22Rv1 (cell line): Measurements from ENCODE around the gene TTYH2.

ENCODE experiments used
- H3K27ac ChIP-seq: fragments of 450-650 bp; 2 replicates; pipeline ENCODE4 v1.5.1; 2017
- ZFX ChIP-seq: fragments of 450-650 bp; IDR thresholded peaks from 2 replicates; pipeline ENCODE4 v1.6.1; 2017; ENCODE audit warnings: antibody characterized with exemption, borderline replicate concordance
- TF ChIP-seq, protein P1 (sequence below): fragments of 450-650 bp; IDR thresholded peaks from 2 replicates; pipeline ENCODE4 v1.5.1; 2017; ENCODE audit warnings: mild to moderate bottlenecking

Gene TTYH2

DNA sequence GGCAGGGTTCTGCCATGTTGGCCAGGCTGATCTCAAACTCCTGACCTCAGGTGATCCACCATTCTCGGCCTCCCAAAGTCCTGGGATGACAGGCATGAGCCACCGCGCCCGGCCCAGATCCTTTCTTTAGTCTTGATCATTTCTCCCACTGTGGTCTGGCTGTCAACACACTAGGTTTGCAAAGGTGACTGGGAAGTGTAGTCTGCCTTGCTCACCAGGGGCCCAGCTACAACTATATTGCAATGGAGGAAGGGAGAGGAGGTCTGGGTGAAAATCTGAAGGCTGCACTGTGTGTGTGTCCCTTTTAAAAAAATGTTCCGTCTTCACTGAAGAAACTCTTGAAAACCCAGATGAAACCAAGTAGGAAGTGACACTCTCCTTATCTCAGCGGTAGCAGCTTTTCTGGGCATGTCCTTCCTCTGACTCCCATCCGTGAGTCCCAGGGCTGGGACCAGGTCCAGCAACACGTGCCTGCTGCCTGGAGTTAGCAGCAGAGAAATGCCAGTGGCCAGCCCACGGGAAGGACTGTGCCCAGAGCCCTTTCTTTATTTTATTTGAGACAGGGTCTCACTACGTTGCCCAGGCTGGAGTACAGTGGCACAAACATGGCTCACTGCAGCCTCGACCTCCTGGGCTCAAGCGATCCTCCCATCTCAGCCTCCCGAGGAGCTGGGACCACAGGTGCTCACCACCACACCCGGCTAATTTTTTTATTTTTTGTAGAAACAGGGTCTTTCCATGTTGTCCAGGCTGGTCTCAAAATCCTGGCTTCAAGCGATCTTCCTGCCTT, 94.8 kb downstream of the TTYH2 start:
- no peak overlapping the region for H3K27ac ChIP-seq
- TF ChIP-seq, protein P1, sequence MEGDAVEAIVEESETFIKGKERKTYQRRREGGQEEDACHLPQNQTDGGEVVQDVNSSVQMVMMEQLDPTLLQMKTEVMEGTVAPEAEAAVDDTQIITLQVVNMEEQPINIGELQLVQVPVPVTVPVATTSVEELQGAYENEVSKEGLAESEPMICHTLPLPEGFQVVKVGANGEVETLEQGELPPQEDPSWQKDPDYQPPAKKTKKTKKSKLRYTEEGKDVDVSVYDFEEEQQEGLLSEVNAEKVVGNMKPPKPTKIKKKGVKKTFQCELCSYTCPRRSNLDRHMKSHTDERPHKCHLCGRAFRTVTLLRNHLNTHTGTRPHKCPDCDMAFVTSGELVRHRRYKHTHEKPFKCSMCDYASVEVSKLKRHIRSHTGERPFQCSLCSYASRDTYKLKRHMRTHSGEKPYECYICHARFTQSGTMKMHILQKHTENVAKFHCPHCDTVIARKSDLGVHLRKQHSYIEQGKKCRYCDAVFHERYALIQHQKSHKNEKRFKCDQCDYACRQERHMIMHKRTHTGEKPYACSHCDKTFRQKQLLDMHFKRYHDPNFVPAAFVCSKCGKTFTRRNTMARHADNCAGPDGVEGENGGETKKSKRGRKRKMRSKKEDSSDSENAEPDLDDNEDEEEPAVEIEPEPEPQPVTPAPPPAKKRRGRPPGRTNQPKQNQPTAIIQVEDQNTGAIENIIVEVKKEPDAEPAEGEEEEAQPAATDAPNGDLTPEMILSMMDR, result no peak
- no peak for TF ChIP-seq ZFX

DNA sequence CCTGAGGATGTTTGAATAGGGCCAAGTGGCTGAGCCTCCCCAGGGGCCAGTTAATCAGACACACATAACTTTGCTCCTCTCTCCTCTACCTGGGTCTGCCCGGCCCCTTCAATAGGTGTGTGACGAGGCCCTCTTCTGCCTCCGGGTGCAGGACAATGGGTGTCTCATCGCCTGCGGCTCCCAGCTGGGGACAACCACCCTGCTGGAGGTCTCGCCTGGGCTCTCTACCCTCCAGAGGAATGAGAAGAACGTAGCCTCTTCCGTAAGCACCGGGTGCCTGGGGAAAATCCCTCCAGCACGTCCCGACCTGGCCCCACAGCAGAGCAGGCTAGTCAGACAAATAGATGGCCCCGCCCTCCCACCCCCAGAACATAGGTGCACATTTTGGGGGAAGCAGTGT, 96.5 kb downstream of the TTYH2 start:
- no peak overlapping the region for H3K27ac ChIP-seq
- TF ChIP-seq ZFX, result no peak
- TF ChIP-seq, protein P1, result no peak
